Karpas-422 (cell line): ENCODE measurements around the gene TTC14. TPM values are rescaled to one million over a fixed set of nuclear protein-coding genes. Genes with fewer than 3 reads are reported as not detected.

ENCODE experiments used
- DNase-seq: peaks from one replicate; pipeline ENCODE4 v3.0.0-alpha.2; 2015
- H2AFZ ChIP-seq: fragments of 200-600 bp; sonication (generic); 2 replicates; pipeline ENCODE4 v1.6.1; 2014; ENCODE audit warnings: antibody characterized with exemption, low read length, mixed read lengths
- H3K27ac ChIP-seq: fragments of 200-600 bp; sonication (generic); 2 replicates; pipeline ENCODE4 v1.5.1; 2014; ENCODE audit warnings: mild to moderate bottlenecking, low read length, moderate library complexity
- H3K27me3 ChIP-seq: fragments of 200-600 bp; sonication (generic); 2 replicates; pipeline ENCODE4 v1.6.1; 2014; ENCODE audit warnings: low read length, mixed read lengths
- H3K36me3 ChIP-seq: fragments of 200-600 bp; sonication (generic); 2 replicates; pipeline ENCODE4 v1.6.1; 2014; ENCODE audit warnings: low read length, mixed read lengths; ENCODE audit not compliant: insufficient read depth
- H3K4me1 ChIP-seq: fragments of 200-600 bp; sonication (generic); 2 replicates; pipeline ENCODE4 v1.6.1; 2014; ENCODE audit warnings: mild to moderate bottlenecking, low read length, mixed read lengths
- H3K4me2 ChIP-seq: fragments of 200-600 bp; sonication (generic); 2 replicates; pipeline ENCODE4 v1.6.1; 2014; ENCODE audit warnings: low read length, low read depth, mild to moderate bottlenecking; ENCODE audit not compliant: poor library complexity, severe bottlenecking
- H3K4me3 ChIP-seq: fragments of 200-600 bp; sonication (generic); 2 replicates; pipeline ENCODE4 v1.5.1; 2014; ENCODE audit warnings: mild to moderate bottlenecking, antibody characterized with exemption, low read length, mixed read lengths
- H3K79me2 ChIP-seq: fragments of 200-600 bp; sonication (generic); 2 replicates; pipeline ENCODE4 v1.6.1; 2014; ENCODE audit warnings: mild to moderate bottlenecking, low read length, mixed read lengths
- H3K9ac ChIP-seq: fragments of 200-600 bp; sonication (generic); 2 replicates; pipeline ENCODE4 v1.6.0; 2014; ENCODE audit warnings: low read length
- H3K9me2 ChIP-seq: fragments of 200-600 bp; sonication (generic), shearing (Covaris generic); replicated peaks from 2 replicates; pipeline ENCODE4 v1.6.0; 2014; ENCODE audit warnings: mild to moderate bottlenecking, low read length, moderate library complexity; ENCODE audit not compliant: insufficient read depth
- H3K9me3 ChIP-seq: fragments of 300-700, 200-600 bp; sonication (generic); 2 replicates; pipeline ENCODE4 v1.6.1; 2014; ENCODE audit warnings: low read length, mixed read lengths
- H4K20me1 ChIP-seq: fragments of 200-600 bp; sonication (generic); 2 replicates; pipeline ENCODE4 v1.6.1; 2014; ENCODE audit warnings: mild to moderate bottlenecking, antibody characterized with exemption, low read length, low read depth; ENCODE audit not compliant: insufficient read depth
- total RNA-seq: library from RNA; depleted of rRNA; stranded (reverse); fragments of >200 nt; shearing (Covaris generic); gene quantifications from 2 replicates; pipeline ENCODE4 v1.2.3, GENCODE V29; 2014; ENCODE audit warnings: low replicate concordance; rRNA removed

The TTC14 gene, protein sequence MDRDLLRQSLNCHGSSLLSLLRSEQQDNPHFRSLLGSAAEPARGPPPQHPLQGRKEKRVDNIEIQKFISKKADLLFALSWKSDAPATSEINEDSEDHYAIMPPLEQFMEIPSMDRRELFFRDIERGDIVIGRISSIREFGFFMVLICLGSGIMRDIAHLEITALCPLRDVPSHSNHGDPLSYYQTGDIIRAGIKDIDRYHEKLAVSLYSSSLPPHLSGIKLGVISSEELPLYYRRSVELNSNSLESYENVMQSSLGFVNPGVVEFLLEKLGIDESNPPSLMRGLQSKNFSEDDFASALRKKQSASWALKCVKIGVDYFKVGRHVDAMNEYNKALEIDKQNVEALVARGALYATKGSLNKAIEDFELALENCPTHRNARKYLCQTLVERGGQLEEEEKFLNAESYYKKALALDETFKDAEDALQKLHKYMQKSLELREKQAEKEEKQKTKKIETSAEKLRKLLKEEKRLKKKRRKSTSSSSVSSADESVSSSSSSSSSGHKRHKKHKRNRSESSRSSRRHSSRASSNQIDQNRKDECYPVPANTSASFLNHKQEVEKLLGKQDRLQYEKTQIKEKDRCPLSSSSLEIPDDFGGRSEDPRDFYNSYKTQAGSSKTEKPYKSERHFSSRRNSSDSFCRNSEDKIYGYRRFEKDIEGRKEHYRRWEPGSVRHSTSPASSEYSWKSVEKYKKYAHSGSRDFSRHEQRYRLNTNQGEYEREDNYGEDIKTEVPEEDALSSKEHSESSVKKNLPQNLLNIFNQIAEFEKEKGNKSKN
- total RNA-seq: 54.8 and 99.9 TPM in 2 replicates

GRCh38 chr3:180601688-180602666 is at the start of gene TTC14:
Gene TTC14, plus strand, starts transcription at chr3:180602163. Its CDS starts 99 bp downstream, at chr3:180602262.
- Histone ChIP-seq H3K27me3 (no peaks in the 10 kb centered on the region), H3K36me3 (peaks cover 35% of the 10 kb centered on the region), H4K20me1 (peaks cover 8% of the 10 kb centered on the region; the same call in 1 of the 2 replicates), H3K27ac (peak within 1 kb of the TSS; percentile 86), H3K4me3 (peak within 1 kb of the TSS; percentile 89), H3K9ac (peak within 1 kb of the TSS; percentile 90), H3K79me2 (peaks cover 39% of the 10 kb centered on the region), H3K4me1 (peaks cover 20% of the 10 kb centered on the region), H3K9me3 (no peaks in the 10 kb centered on the region), H3K4me2 (peak within 1 kb of the TSS; percentile 80), H3K9me2 (no peaks in the 10 kb centered on the region), H2AFZ (peak within 1 kb of the TSS; percentile 68)
- DNase-seq: peak; percentile 97

DNA sequence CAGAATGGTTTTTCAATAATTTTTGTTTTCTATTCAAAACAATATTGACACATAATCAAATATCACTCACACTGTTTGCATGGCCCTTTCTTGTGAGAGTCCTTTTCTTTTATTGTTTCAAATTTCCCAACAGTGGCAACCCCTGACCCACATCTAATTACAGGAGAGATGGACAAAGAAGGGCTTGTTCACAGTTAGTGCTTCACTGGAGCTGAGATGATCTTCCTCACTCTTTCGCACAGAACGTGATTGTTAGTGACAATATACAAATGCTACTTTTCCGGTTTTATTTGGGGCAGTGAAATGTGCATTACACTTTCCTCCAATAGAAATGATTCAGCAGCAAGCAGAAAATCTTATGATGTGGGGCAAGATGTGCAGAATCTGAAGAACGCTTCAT is 38.6 kb upstream of the TTC14 start:
- Histone ChIP-seq H3K9ac (no peak overlapping the region), H3K27ac (no peak overlapping the region)

GRCh38 chr3:180564676-180565075 is 37.3 kb upstream of the TTC14 start:
- no peaks in the 10 kb centered on the region for H3K9me3 ChIP-seq
- H3K9me2 ChIP-seq: no peaks in the 10 kb centered on the region
- no peaks in the 10 kb centered on the region for H3K27me3 ChIP-seq
- no peak overlapping the region for H3K4me2 ChIP-seq
- H3K27ac ChIP-seq: no peak overlapping the region
- H4K20me1 ChIP-seq: no peaks in the 10 kb centered on the region
- no peak for DNase-seq
- H3K4me3 ChIP-seq: no peak overlapping the region
- no peaks in the 10 kb centered on the region for H3K79me2 ChIP-seq
- no peak overlapping the region for H2AFZ ChIP-seq
- no peak overlapping the region for H3K9ac ChIP-seq
- no peaks in the 10 kb centered on the region for H3K4me1 ChIP-seq
- H3K36me3 ChIP-seq: no peaks in the 10 kb centered on the region

More for the DNA sequence above, 38.6 kb upstream of the TTC14 start:
- no peaks in the 10 kb centered on the region for H3K36me3 ChIP-seq
- H3K4me3 ChIP-seq: no peak overlapping the region
- no peaks in the 10 kb centered on the region for H3K27me3 ChIP-seq
- no peaks in the 10 kb centered on the region for H3K79me2 ChIP-seq
- DNase-seq: no peak
- H2AFZ ChIP-seq: no peak overlapping the region
- H3K9me3 ChIP-seq: no peaks in the 10 kb centered on the region
- no peaks in the 10 kb centered on the region for H3K4me1 ChIP-seq
- no peaks in the 10 kb centered on the region for H4K20me1 ChIP-seq
- H3K4me2 ChIP-seq: no peak overlapping the region
- H3K9me2 ChIP-seq: no peaks in the 10 kb centered on the region

- no peaks in the 10 kb centered on the region for H3K79me2 ChIP-seq
- no peak overlapping the region for H3K9ac ChIP-seq
- no peaks in the 10 kb centered on the region for H3K27me3 ChIP-seq
- peaks cover 18% of the 10 kb centered on the region for H3K4me1 ChIP-seq
- H4K20me1 ChIP-seq: no peaks in the 10 kb centered on the region
- H3K4me2 ChIP-seq: peak overlapping the region; percentile 41
- no peaks in the 10 kb centered on the region for H3K36me3 ChIP-seq
- no peak overlapping the region; the same call in 1 of the 2 replicates for H3K4me3 ChIP-seq
- H3K27ac ChIP-seq: no peak overlapping the region
- peak; percentile 44 for DNase-seq
- no peaks in the 10 kb centered on the region for H3K9me3 ChIP-seq
- no peaks in the 10 kb centered on the region for H3K9me2 ChIP-seq
- H2AFZ ChIP-seq: peak overlapping the region; percentile 81; the same call in 1 of the 2 replicates
Observed at GRCh38 chr3:180570238-180570637, 31.7 kb upstream of the TTC14 start.

GRCh38 chr3:180571831-180572598 is 29.9 kb upstream of the TTC14 start:
- H3K79me2 ChIP-seq: no peaks in the 10 kb centered on the region
- no peak for DNase-seq
- H3K9me3 ChIP-seq: no peaks in the 10 kb centered on the region
- H3K9ac ChIP-seq: no peak overlapping the region
- no peaks in the 10 kb centered on the region for H3K36me3 ChIP-seq
- H3K27me3 ChIP-seq: no peaks in the 10 kb centered on the region
- peaks cover 18% of the 10 kb centered on the region for H3K4me1 ChIP-seq
- no peak overlapping the region for H2AFZ ChIP-seq
- no peak overlapping the region for H3K4me3 ChIP-seq
- H3K4me2 ChIP-seq: peak overlapping the region; percentile 13
- H4K20me1 ChIP-seq: no peaks in the 10 kb centered on the region
- H3K9me2 ChIP-seq: no peaks in the 10 kb centered on the region
- no peak overlapping the region for H3K27ac ChIP-seq

GRCh38 chr3:180575571-180575970 is 26.4 kb upstream of the TTC14 start:
- Histone ChIP-seq H3K79me2 (no peaks in the 10 kb centered on the region), H3K4me1 (peaks cover 11% of the 10 kb centered on the region), H3K4me3 (no peak overlapping the region), H3K27ac (no peak overlapping the region), H3K4me2 (no peak overlapping the region), H3K27me3 (no peaks in the 10 kb centered on the region), H3K9me2 (no peaks in the 10 kb centered on the region), H4K20me1 (no peaks in the 10 kb centered on the region), H3K9me3 (no peaks in the 10 kb centered on the region), H2AFZ (no peak overlapping the region), H3K9ac (no peak overlapping the region), H3K36me3 (no peaks in the 10 kb centered on the region)
- no peak for DNase-seq

DNA sequence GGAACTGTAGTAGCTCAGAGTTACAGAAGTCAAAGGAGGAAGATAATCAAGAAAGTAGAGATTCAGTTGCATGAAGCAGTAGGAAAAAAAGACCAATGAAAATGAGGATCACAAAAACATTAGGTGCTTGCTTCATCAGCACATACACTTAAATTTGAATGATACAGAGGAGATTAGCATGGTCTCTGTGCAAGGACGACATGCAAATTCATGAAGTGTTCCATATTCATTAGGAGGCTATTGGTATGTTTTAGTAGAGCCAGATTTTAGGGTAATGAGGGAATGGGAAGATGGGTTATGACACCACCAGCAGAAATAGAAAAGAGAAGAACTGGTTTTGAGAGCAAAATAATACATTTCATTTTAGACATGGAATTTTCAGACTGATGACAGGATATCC is 21.0 kb upstream of the TTC14 start:
- H3K9me2 ChIP-seq: no peaks in the 10 kb centered on the region
- H3K27me3 ChIP-seq: no peaks in the 10 kb centered on the region
- H3K36me3 ChIP-seq: no peaks in the 10 kb centered on the region
- H3K27ac ChIP-seq: no peak overlapping the region
- no peak for DNase-seq
- no peak overlapping the region for H3K9ac ChIP-seq
- H3K4me1 ChIP-seq: no peaks in the 10 kb centered on the region
- H4K20me1 ChIP-seq: no peaks in the 10 kb centered on the region
- no peak overlapping the region for H3K4me3 ChIP-seq
- no peaks in the 10 kb centered on the region for H3K9me3 ChIP-seq
- no peak overlapping the region for H2AFZ ChIP-seq
- no peaks in the 10 kb centered on the region for H3K79me2 ChIP-seq
- no peak overlapping the region for H3K4me2 ChIP-seq
